ENCODE data around the gene KLF16.

Gene KLF16

GRCh38 chr19:1823020-1823419, 40.4 kb downstream of the KLF16 start:
- no peak overlapping the region for H3K4me3 ChIP-seq (ENCODE audit: low read length)
- no peak for TF ChIP-seq CTCF (conservative IDR thresholded peaks at IDR 0.05; ENCODE audit: low read depth, low read length)

GRCh38 chr19:1822210-1822609, 41.2 kb downstream of the KLF16 start:
- DNase-seq (ENCODE audit: low read depth): no peak
- no peak for TF ChIP-seq CTCF (conservative IDR thresholded peaks at IDR 0.05; ENCODE audit: low read depth, low read length)
- H3K4me3 ChIP-seq (ENCODE audit: low read length): no peak overlapping the region

More at GRCh38 chr19:1823020-1823419, 40.4 kb downstream of the KLF16 start:
- DNase-seq (ENCODE audit: low read depth): no peak

- DNase-seq (ENCODE audit: low read depth): no peak
- TF ChIP-seq CTCF (conservative IDR thresholded peaks at IDR 0.05; ENCODE audit: low read depth, low read length): no peak
These were observed 43.8 kb downstream of the KLF16 start for GRCh38 chr19:1819341-1820255.

DNA sequence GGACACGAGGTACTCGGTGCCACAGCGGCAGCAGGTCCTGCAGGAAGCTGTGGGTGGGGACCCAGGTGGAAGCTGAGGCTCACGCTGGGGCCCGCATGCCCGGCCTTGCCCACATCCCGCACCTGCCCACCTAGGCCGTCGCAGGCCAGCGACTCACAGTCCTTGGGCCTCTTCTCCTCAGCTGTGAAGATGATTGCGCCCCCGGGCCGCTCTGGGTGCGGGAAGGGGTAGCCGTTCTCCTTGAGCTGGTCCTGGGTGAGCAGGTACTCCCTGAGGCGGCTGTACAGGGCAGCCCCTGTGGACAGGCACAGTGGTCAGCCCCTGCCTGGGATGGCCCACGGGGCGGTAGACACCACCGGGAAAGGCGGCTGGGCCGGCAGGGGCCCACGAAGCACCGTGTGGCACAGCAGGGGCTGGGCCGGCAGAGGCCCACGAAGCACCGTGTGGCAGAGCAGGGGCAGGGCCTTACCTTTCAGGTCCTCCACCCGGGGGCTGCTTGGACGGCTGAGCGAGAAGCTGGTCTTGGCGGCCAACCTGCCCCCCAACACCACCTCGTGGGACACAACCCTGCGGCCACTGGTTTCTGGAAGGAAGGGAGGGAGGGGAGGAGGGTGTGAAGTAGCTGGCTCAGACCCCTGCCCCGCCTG, 44.7 kb downstream of the KLF16 start:
- TF ChIP-seq CTCF (conservative IDR thresholded peaks at IDR 0.05; ENCODE audit: low read depth, low read length): no peak
- no peak for DNase-seq (ENCODE audit: low read depth)
- H3K4me3 ChIP-seq (ENCODE audit: low read length): no peak overlapping the region

More at GRCh38 chr19:1819341-1820255, 43.8 kb downstream of the KLF16 start:
- no peak overlapping the region for H3K4me3 ChIP-seq (ENCODE audit: low read length)

DNA sequence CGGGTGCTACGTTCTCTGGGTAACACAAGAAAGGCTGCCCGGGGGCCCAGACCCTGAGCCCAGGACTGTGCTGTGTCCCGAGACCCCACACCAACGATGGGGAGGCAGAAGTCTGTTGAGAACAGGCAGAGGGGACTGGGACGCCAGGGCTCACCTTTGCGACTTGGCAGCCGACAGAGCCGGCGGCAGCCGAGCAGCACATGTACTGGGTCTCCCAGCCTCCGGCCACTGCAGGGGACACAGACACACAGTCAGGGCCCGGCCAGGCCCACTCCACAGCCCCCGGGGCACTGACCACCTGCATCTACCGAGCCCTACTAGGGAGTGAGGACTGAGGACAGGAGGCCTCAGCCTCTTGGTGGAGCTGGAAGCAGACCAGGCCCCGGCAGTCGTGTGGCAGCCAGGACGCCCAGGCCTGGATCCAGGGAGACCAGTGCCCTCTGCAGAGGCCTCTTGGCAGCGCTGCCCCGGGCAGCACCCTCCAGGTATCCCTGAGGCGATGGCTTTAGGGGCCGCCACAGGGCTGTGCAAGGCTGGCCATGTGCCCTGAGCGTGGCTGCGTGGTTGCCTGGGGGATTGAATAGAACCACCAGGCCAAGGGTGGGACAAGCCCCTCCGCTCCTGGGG, 45.7 kb downstream of the KLF16 start:
- no peak for TF ChIP-seq CTCF (conservative IDR thresholded peaks at IDR 0.05; ENCODE audit: low read depth, low read length)
- no peak overlapping the region for H3K4me3 ChIP-seq (ENCODE audit: low read length)
- DNase-seq (ENCODE audit: low read depth): no peak

DNA sequence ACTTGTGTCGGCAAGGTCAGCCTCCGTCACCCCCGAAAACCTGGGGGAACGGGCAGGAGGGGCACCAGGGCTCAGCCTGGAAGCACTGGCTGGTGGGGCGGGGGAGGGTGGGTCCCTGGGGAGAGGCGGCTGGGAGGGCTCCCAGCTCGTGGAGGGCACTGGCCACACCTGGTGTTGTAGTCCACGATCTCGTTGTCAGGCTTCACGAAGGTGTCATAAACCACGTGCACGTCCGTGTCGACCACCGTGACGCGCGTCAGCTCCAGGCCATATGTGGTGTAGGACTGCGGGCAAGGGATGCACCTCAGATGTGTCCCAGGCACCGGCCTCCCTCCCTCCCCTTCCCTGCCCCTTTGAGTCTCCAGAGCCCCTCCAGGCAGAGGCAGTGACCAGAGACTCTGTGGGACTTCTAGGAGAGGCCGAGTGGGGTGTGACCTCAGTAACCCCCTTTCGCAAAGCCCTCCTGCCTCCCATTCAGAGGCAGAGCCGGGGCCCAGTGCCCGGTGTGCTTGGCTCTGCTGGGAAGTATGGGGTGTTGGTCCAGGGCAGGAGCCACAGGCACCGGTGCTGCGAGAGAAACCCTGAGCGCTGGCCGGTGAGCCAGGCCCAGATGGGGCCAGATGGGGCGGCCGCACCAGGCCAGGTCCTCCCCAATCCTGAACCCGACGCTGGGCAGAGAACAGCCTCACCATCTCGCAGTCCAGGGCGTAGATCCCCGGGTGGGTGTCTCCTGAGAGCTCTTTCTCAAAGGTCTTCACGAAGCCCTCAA, 46.7 kb downstream of the KLF16 start:
- no peak overlapping the region for H3K4me3 ChIP-seq (ENCODE audit: low read length)
- TF ChIP-seq CTCF (conservative IDR thresholded peaks at IDR 0.05; ENCODE audit: low read depth, low read length): no peak
- no peak for DNase-seq (ENCODE audit: low read depth)

Data from retinal pigment epithelial cell (primary cell).